Erythroblast (primary cell): Measurements from ENCODE around the gene NRG3.

ENCODE experiments used
- GATA1 ChIP-seq: IDR thresholded peaks from 2 replicates; pipeline ENCODE4 v1.6.1; 2011; ENCODE audit warnings: low read depth, mild to moderate bottlenecking, control low read depth, low read length, moderate library complexity
- POLR2A ChIP-seq: IDR thresholded peaks from 2 replicates; pipeline ENCODE4 v1.6.1; 2011; ENCODE audit warnings: mild to moderate bottlenecking, low read length

DNA sequence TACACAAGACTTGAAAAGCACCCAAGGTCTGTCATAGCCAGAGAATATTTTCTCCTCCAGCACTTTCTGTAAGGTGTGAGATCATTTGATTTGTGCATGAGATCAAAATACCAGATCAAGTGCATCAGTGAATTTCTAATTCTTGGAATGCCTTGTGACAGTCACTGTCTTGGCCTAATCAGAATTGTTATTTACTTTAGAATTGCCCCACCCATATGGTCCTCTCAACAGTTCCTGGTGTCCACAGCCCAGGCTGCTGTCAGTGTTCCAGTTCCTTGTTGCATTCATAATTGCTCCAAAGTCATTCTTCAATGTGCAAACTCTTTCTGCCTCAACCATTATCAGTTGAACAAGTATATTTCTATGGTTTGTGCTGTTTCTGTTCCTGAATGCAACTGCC lies 770.2 kb downstream of the NRG3 start:
- TF ChIP-seq POLR2A (no peak), GATA1 (no peak)
